ENCODE data around the gene RNF167.

Gene RNF167

DNA sequence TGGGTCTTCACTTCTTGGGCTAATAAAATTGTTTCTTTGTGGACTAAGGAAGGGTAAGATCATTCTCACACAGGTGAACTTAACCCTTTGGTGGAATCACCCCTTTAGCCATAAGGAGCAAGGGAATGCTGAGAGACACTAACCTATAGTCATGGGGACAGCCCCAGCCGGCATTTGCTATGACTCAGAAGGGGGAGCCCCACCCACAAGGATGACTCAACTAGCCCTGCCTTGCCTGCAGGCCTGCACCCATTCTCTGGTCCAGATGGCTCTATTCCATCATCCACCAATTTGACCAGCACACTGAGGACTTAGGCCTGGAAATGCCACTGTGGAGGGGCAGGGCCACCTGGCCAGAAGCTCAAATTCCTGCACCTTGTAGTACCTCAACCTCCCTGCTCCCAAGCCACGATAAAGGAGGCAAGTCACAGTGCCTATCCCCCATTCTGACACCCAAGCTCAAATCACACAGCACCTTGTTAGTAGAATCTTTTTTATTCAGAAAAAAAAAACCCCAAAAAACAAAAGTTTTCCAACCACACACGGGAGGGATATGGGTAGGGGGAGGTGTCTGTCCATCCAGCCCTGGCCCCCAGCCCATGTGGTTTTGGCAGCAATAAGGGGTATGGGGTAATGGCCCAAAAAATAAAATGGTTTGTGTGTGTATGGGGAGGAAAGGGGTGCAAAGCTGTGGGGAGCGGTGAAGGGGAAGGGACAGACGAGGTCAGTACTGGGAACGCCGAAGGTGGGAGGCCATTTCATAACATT is 5.3 kb downstream of the RNF167 start:
- no peak for TF ChIP-seq CTCF (IDR thresholded peaks at IDR 0.05; ENCODE audit: low read depth, low read length)
- DNase-seq (ENCODE audit: low read depth in 2 of 2) = peak; percentile 88 to 96
- H3K4me3 ChIP-seq (replicated peaks in 1 of 2; ENCODE audit: low read depth in 2 of 2, low read length in 2 of 2) = peak overlapping the region in 1 of 2 donors; percentile 98

GRCh38 chr17:4945944-4946280 is 5.8 kb downstream of the RNF167 start:
- peak overlapping the region; percentile 98 to 99 for H3K4me3 ChIP-seq (replicated peaks in 1 of 2; ENCODE audit: low read depth in 2 of 2, low read length in 2 of 2)
- TF ChIP-seq CTCF (IDR thresholded peaks at IDR 0.05; ENCODE audit: low read depth, low read length) = no peak
- DNase-seq (ENCODE audit: low read depth in 2 of 2) = no peak

DNA sequence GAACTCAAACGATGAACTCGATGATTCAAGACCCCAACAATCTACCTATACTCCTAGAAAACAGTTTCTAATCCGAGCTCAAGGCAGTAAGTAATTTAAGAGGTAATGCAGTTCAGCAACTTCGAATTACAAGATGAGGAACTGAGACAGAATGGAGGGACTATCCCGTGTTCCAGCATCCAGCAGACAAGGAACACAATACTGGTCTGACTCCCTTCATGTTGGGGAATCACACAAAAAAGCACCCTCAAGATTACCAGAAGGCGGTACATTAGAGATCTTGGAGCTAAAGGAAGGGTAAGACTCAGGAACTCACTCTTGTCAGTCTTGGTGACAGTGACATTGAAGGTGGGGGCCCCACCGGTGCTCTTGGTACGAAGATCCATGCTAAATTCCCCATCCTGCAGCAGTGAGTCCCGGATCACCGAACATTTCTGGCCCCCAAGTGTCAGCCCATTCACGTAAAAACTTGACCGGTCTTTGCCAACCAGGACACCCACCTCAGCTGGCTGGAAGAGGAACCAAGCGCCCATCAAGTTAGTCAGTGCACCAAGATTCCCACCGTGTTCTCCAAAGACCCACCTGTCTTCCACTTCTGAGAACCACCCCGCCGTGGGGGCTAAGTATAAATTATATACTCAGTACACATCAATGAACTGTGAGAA is 6.4 kb downstream of the RNF167 start:
- TF ChIP-seq CTCF (IDR thresholded peaks at IDR 0.05; ENCODE audit: low read depth, low read length) = no peak
- DNase-seq (ENCODE audit: low read depth in 2 of 2) = no peak
- peak overlapping the region; percentile 98 to 99 for H3K4me3 ChIP-seq (replicated peaks in 1 of 2; ENCODE audit: low read depth in 2 of 2, low read length in 2 of 2)

- H3K4me3 ChIP-seq (replicated peaks in 1 of 2; ENCODE audit: low read depth in 2 of 2, low read length in 2 of 2) = peak overlapping the region; percentile 98 to 99
- TF ChIP-seq CTCF (IDR thresholded peaks at IDR 0.05; ENCODE audit: low read depth, low read length) = no peak
- no peak for DNase-seq (ENCODE audit: low read depth in 2 of 2)
These were observed 6.9 kb downstream of the RNF167 start for GRCh38 chr17:4947010-4947410.

- H3K4me3 ChIP-seq (replicated peaks in 1 of 2; ENCODE audit: low read depth in 2 of 2, low read length in 2 of 2) = peak overlapping the region; percentile 98 to 99
- TF ChIP-seq CTCF (IDR thresholded peaks at IDR 0.05; ENCODE audit: low read depth, low read length) = no peak
- DNase-seq (ENCODE audit: low read depth in 2 of 2) = peak; percentile 56 to 59
These were observed 7.5 kb downstream of the RNF167 start for GRCh38 chr17:4947411-4948165.

DNA sequence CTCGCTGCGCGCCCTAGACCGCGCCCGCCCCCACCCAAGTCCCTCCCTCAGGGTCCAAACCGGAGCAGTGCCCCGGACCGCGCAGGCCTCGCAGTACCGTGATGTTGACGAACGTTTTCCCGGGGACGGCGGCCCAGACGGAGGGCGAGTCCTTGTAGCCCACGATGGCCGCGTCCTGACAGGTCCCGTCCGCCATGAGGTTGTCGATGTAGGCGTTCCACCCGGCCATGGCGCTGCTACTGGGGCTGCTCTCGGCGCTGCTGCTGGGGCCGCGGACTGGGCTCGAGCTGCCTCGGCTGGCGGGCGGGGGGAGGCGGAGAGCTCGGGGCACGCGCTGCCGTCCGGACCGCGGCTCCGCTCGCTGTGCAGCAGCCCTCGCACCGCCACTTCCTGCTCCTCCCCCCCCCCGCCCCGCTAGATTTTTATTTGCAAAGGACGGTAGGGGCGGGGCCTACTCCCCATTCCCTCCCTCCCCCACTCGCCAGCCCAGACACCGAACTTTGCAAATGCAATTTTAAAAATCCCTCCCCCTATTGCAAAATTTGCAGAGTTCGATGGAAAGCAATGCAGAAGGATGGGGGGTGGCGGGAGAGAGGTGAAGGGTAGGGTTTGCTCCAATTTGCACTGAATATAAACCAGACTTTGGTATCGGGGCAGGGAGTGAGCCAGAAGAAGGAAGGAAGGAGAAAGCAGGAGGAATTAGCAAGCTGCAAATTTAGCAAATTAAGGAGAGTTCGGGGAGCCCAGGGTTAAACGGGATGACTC is 8.3 kb downstream of the RNF167 start, which contains the start of gene PFN1:
PFN1 (minus strand) TSS at position 365 of the 765 bp plus-strand sequence; CDS start at position 229, 136 bp downstream.
- no peak for TF ChIP-seq CTCF (IDR thresholded peaks at IDR 0.05; ENCODE audit: low read depth, low read length)
- peak within 1 kb of the TSS; percentile 98 to 99 for H3K4me3 ChIP-seq (replicated peaks in 1 of 2; ENCODE audit: low read depth in 2 of 2, low read length in 2 of 2)
- peak; percentile 96 for DNase-seq (ENCODE audit: low read depth in 2 of 2)
